GM19023 (cell line): ENCODE data around the gene WBP1.
A peak's percentile ranks its signal among the peaks of the same experiment; 100 is the strongest.
"Not testable (repeated sequence)": the region's sequence is repeated elsewhere in the genome, so short reads cannot be mapped to it uniquely, and the experiment has no call there.

Source experiments
- ATAC-seq: cut with Tn5 transposase; IDR thresholded peaks from one replicate; pipeline ENCODE4 v1.9.1; 2021; ENCODE audit warnings: mild to moderate bottlenecking, moderate library complexity; ENCODE audit not compliant: unreplicated experiment

WBP1 gene

GRCh38 chr2:74426181-74426758, 32.0 kb upstream of the WBP1 start:
- no peak for ATAC-seq

- ATAC-seq: no peak
Measured at GRCh38 chr2:74427551-74427950, 30.7 kb upstream of the WBP1 start.

DNA sequence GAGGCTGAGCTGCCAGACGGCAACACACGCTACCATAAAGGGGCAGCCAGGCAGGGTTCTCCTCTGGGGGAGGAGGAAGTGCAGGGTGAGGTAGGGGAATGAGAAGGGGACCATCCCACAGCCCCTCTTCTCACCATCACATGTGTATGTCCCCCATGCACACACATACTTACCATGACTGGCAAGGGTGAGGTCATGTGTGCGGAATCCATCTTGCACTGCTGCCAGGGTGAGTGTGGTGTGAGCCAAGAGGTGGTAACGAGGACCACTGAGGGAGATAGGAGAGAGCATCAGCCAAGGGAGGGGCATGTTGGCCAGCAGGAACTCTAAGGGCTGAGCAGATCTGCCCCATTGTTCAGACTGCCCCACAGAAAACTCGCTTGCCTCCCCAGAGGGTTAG, 29.6 kb upstream of the WBP1 start:
- no peak for ATAC-seq

GRCh38 chr2:74429487-74430451, 28.5 kb upstream of the WBP1 start:
- no peak for ATAC-seq

DNA sequence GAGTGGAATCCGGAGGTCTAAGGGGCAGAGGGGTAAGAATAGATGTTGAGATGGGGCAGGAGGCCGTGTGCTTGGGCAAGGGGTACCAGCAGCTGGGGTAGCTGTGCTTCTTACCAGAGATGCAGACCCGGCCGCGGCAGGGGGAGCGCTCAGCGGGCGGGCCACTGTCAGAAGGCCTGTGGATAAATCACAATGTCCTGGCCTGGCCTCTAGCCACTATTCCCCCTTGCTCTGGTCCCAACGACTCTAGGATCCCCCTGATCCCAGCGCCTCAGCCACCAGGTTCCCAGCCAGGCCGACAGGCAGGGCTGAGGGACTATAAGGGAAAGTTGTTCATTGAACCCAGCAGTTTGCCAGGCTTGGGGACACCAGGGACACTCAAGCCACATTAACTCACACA, 27.7 kb upstream of the WBP1 start:
- ATAC-seq: no peak

DNA sequence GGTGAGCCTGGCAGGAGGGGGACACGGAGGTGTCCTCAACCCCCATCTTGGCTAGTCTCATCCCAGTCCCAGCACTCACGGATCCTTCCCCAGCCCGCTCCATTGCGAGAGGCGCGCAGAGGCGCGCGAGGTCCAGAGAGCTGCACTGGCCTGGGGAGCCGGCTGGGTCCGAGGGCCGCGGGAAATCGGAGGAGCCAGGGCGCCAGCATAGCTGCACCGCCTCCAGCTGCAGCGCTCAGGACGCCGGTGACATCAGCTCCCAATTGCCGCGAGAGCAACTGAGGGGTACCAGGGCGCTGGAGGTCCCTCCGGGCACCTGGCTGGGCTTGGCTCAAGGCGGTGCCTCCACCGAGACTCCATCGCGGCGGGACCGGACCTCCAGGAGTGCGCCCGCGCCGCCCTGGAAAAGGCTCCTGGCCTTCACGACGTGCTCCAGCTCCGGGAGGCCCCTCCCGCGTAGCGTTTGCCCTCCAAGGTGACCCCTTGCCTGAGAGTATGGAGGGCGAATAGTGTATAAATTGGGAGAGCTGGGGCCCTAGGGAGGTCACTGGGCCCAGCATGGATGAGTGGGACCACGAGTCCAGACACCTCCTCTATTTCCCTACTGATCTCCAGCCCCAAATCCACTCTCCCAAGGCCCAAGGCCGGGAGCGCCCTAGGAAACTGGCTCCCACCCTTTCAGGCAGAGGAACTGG, 22.0 kb upstream of the WBP1 start:
- ATAC-seq: no peak

GRCh38 chr2:74436848-74437695, 21.2 kb upstream of the WBP1 start:
- ATAC-seq: no peak

GRCh38 chr2:74438248-74438647, 20.0 kb upstream of the WBP1 start:
- no peak for ATAC-seq

GRCh38 chr2:74439373-74439772, 18.9 kb upstream of the WBP1 start:
- no peak for ATAC-seq

- no peak for ATAC-seq
Measured at GRCh38 chr2:74439803-74440377, 18.3 kb upstream of the WBP1 start.

- ATAC-seq: peak; percentile 91
Measured at GRCh38 chr2:74440378-74441169, 17.7 kb upstream of the WBP1 start.

DNA sequence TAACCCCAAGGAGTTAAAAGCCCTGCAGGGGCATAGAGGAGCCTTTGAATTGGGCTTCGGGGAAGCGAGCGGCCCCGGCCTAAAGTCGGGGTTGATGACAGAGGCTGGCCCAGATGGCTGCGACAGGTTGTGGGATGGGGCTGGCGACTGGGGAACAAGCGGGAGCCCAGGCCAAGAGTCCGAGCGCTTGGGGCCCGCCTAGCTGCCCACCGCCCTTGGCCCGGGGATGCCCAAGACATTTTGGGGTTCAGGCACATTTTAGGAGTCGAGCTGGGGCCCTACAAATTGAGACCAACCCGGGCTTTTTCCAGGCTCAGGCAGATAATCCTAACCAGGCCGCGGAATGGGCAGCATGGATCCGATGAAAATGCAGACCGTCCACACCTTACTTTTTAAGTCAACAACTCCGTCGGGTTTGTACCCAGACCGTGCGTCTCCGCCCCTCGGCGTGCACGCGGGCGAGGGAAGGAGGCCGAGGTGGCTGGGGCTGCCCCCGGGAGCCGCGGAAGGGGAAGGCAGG, 17.0 kb upstream of the WBP1 start:
- no peak for ATAC-seq

GRCh38 chr2:74441690-74442482, 16.4 kb upstream of the WBP1 start, which contains the start of gene RTKN:
Gene RTKN, minus strand, starts transcription at chr2:74441937. Its CDS starts 121 bp downstream, at chr2:74441816.
- ATAC-seq: peak; percentile 37

GRCh38 chr2:74442483-74443297, 15.5 kb upstream of the WBP1 start:
- ATAC-seq: not testable (repeated sequence)

GRCh38 chr2:74444498-74445318, 13.5 kb upstream of the WBP1 start:
- ATAC-seq: no peak

DNA sequence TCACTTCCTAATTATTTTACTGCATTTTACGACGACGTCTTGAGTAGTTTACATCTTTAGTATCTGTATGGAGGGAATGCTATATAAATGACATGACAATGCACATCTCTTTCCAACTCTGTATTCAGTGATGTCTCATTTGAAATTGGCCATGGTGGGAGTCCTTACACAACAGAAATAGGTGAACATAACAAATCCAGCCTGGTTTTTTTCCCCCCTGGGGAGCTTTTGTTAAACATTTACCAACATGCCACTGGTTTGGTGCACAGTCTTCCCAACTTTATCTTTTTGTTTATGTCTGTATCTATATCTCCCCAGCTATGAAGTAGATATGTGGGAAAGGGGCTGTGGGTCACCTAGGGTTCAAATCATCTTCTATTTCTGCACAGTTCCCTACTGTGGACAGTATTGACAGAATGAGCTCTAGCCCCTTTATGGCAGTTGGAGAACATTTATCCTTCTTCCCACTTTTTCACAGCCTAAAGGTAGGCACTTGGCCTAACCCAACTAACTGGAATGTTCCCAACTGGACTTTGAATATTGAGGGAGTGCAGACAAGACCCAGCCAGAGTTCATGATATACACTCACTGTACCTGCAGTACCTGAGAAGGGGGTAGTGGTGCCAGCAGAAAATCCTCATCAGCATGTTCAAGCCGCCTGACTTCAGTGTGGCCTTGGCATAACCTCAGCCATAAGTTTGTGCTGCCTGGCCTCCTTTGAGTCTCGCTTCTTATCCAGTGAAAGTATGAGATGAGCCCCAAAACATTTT, 10.8 kb upstream of the WBP1 start:
- ATAC-seq: no peak
